Epithelial cell of proximal tubule (primary cell): ENCODE results near the gene OR9Q1. TPM values are rescaled to one million over a fixed set of nuclear protein-coding genes. Genes with fewer than 3 reads are reported as not detected.
"Not testable (repeated sequence)": the region's sequence is repeated elsewhere in the genome, so short reads cannot be mapped to it uniquely, and the experiment has no call there.

Source experiments
- DNase-seq: peaks from one replicate; pipeline ENCODE4 v3.0.0-alpha.2; 2011; ENCODE audit warnings: low read depth
- H3K4me3 ChIP-seq: 2 replicates; pipeline ENCODE4 v1.5.1; 2011; ENCODE audit warnings: low read depth, mild to moderate bottlenecking, low read length
- total RNA-seq: library from RNA; depleted of rRNA; stranded (reverse); fragments of >200 nt; gene quantifications from 2 replicates; pipeline ENCODE4 v1.2.3, GENCODE V29; 2015
- TF ChIP-seq, protein P1 (sequence below): conservative IDR thresholded peaks from 2 replicates; pipeline ENCODE4 v1.5.1; 2012; ENCODE audit warnings: low read depth, mild to moderate bottlenecking, low read length

Gene OR9Q1
- total RNA-seq, 1 donor from 2014 or later: not detected

DNA sequence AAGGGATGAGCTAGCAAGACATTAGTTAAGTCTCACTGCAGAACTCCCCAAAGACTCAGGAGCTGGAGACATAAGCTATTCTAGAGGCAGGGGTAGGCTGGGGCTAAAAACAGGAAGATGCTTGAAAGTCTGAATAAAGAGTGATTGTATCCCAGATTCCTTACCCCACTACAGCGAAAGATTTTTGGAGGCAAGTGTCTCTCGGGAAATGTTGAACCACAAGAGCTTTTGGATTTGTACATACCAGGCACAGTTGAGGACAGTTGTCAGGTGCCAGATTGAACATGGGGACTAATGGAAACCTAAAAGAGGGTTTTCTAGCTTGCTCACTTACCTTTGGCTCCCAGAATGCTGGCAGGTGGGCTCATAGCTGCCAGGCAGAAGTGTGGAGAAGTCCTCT is 43.5 kb upstream of the OR9Q1 start:
- TF ChIP-seq, protein P1, sequence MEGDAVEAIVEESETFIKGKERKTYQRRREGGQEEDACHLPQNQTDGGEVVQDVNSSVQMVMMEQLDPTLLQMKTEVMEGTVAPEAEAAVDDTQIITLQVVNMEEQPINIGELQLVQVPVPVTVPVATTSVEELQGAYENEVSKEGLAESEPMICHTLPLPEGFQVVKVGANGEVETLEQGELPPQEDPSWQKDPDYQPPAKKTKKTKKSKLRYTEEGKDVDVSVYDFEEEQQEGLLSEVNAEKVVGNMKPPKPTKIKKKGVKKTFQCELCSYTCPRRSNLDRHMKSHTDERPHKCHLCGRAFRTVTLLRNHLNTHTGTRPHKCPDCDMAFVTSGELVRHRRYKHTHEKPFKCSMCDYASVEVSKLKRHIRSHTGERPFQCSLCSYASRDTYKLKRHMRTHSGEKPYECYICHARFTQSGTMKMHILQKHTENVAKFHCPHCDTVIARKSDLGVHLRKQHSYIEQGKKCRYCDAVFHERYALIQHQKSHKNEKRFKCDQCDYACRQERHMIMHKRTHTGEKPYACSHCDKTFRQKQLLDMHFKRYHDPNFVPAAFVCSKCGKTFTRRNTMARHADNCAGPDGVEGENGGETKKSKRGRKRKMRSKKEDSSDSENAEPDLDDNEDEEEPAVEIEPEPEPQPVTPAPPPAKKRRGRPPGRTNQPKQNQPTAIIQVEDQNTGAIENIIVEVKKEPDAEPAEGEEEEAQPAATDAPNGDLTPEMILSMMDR: no peak
- no peak overlapping the region for H3K4me3 ChIP-seq
- no peak for DNase-seq

DNA sequence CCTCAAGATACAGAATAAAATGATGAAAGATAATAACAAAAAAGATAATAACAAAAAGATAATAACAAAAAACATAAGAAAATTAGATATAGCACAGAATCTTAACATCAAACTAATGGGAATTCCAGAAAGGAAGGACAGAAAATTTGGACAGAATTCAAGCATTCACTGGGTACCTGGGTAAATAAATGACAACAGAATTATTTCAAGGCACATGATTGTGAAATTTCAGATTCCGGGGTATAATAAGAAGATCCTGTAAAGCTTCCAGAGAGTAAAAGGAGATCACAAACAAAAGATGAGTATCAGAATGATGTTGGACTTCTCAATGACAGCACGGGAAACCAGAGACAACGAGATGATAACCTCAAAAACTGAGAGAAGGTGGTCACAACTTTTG is 42.1 kb upstream of the OR9Q1 start:
- DNase-seq: no peak
- H3K4me3 ChIP-seq: no peak overlapping the region
- TF ChIP-seq, protein P1: no peak

DNA sequence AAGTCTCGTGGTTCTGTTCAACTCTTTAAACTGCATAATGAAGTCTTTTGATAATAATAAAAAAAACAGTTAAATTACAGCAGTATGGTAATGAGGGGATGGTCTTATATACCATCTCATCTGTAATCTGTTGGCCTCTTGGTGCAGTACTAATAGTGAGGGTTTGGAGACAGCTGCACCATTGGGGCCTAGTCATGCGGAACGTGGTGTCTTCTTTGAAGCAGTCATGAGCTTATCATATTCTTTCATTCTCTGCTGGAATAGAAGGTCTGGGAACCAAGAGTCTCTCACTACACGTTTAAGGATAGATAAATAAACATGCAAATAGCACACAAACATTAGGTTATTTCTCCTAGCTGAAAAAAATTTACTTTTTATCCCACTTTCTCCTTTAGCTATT is 40.9 kb upstream of the OR9Q1 start:
- TF ChIP-seq, protein P1: no peak
- DNase-seq: no peak

DNA sequence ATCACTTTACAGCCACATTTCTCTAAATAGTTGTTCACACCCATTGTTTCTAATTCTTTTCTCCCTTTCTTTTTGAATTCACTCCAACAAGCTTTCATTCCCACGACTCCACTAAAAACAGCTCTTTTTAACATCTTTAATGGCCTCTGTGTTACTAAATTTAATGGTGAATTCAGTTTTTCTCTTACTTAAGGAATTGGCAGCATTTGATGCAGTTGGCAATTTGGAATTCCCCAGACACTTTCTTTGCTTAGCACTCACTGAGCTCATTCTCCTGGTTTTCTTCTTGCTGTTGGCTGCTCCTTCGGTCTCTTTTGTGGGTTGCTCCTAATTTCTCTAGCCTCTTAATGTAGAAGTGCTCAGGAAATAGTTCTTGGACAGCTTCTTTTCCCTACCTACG is 40.5 kb upstream of the OR9Q1 start:
- no peak overlapping the region for H3K4me3 ChIP-seq
- no peak for DNase-seq
- TF ChIP-seq, protein P1: no peak

More for the DNA sequence above, 40.9 kb upstream of the OR9Q1 start:
- no peak overlapping the region for H3K4me3 ChIP-seq

DNA sequence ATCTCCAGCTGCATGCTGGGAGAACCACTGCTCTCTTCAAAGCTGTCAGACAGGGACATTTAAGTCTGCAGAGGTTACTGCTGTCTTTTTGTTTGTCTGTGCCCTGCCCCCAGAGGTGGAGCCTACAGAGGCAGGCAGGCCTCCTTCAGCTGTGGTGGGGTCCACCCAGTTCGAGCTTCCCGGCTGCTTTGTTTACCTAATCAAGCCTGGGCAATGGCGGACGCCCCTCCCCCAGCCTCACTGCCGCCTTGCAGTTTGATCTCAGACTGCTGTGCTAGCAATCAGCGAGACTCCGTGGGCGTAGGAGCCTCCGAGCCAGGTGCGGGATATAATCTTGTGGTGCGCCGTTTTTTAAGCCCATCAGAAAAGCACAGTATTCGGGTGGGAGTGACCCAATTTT is 24.2 kb upstream of the OR9Q1 start:
- DNase-seq, H3K4me3 ChIP-seq: not testable (repeated sequence)

DNA sequence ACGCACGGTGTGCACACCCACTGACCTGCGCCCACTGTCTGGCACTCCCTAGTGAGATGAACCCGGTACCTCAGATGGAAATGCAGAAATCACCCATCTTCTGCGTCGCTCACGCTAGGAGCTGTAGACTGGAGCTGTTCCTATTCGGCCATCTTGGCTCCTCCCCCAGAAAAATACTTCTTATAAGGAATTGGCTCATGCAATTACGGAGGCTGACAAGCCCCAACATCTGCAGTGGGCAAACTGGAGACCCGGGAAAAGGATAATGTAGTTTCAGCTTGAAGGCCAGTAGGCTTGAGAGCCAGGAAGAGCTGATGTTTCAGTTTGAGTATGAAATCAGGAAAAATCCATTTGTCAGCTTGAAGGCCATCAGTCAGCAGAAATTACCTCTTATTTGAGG is 23.7 kb upstream of the OR9Q1 start:
- not testable (repeated sequence) for DNase-seq, H3K4me3 ChIP-seq

DNA sequence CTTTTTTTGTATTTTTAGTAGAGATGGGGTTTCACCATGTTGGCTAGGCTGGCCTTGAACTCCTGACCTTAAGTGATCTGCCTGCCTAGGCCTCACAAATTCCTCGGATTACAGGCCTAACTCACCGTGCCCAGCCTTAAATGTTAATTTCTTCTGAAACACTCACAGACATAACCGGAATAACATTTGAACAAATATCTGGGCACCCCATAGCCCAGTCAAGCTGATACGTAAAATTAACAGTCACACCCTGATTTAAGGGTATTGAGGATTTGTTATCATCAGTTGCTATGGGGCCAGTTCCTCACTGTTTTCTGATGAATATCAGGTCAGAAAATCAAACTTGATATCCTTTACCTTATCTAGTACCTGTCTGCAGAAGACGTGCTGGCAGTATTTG is 23.0 kb upstream of the OR9Q1 start:
- no peak for DNase-seq
- TF ChIP-seq, protein P1: no peak
- no peak overlapping the region for H3K4me3 ChIP-seq

DNA sequence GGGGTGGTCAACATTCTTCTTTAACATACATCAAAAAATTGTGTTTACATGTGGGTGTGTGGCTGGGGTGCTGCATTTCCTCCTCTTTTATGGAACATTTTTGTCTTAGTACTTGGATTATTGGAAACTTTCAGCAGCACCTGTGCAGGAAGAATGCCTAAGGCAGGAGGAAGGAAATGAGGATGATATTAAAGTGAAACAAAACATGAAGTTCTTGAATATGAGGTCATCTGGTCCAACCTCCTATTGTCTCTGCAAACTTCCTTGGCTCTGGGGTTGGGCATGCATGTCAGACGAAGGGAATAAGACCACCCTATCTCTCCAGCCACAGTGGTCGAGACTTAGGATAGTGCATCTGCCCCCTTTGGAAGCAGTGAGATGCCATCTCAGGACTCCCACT is 20.6 kb upstream of the OR9Q1 start:
- no peak overlapping the region for H3K4me3 ChIP-seq
- TF ChIP-seq, protein P1: no peak
- no peak for DNase-seq
